ENCODE results near the gene NCAPD2.
"Not testable (repeated sequence)": the region's sequence is repeated elsewhere in the genome, so short reads cannot be mapped to it uniquely, and the experiment has no call there.

The NCAPD2 gene

GRCh38 chr12:6466751-6467150 is 27.2 kb upstream of the NCAPD2 start:
- H3K36me3 ChIP-seq (ENCODE audit: control insufficient read depth, insufficient read depth, low read length), result peaks cover 16% of the 10 kb centered on the region
- WGBS (ENCODE audit: insufficient coverage, insufficient read length), result no CpG with 5 or more reads among the region's 4 CpGs
- not testable (repeated sequence) for H3K9me3 ChIP-seq (ENCODE audit: control insufficient read depth, insufficient read depth, low read length); H3K27ac ChIP-seq (ENCODE audit: low read length); H3K4me1 ChIP-seq (ENCODE audit: control insufficient read depth, insufficient read depth, low read length); H3K4me3 ChIP-seq (ENCODE audit: low read length); H3K27me3 ChIP-seq (ENCODE audit: control insufficient read depth, insufficient read depth, low read length); DNase-seq (ENCODE audit: low read depth, low spot score)

GRCh38 chr12:6467571-6468282 is 26.2 kb upstream of the NCAPD2 start:
- not testable (repeated sequence) for DNase-seq (ENCODE audit: low read depth, low spot score); H3K36me3 ChIP-seq (ENCODE audit: control insufficient read depth, insufficient read depth, low read length); H3K27me3 ChIP-seq (ENCODE audit: control insufficient read depth, insufficient read depth, low read length); H3K9me3 ChIP-seq (ENCODE audit: control insufficient read depth, insufficient read depth, low read length); H3K27ac ChIP-seq (ENCODE audit: low read length); H3K4me1 ChIP-seq (ENCODE audit: control insufficient read depth, insufficient read depth, low read length); H3K4me3 ChIP-seq (ENCODE audit: low read length)
- WGBS (ENCODE audit: insufficient coverage, insufficient read length), result no CpG with 5 or more reads among the region's 9 CpGs

GRCh38 chr12:6468283-6468575 is 25.7 kb upstream of the NCAPD2 start:
- Histone ChIP-seq H3K4me3 (ENCODE audit: low read length) (no peak overlapping the region), H3K9me3 (ENCODE audit: control insufficient read depth, insufficient read depth, low read length) (no peaks in the 10 kb centered on the region), H3K27me3 (ENCODE audit: control insufficient read depth, insufficient read depth, low read length) (no peaks in the 10 kb centered on the region), H3K27ac (ENCODE audit: low read length) (no peak overlapping the region), H3K36me3 (ENCODE audit: control insufficient read depth, insufficient read depth, low read length) (peaks cover 7% of the 10 kb centered on the region; the same call in 1 of the 2 replicates), H3K4me1 (ENCODE audit: control insufficient read depth, insufficient read depth, low read length) (no peaks in the 10 kb centered on the region)
- no peak for DNase-seq (ENCODE audit: low read depth, low spot score)

- DNase-seq (ENCODE audit: low read depth, low spot score), result no peak
- peaks cover 7% of the 10 kb centered on the region; the same call in 1 of the 2 replicates for H3K36me3 ChIP-seq (ENCODE audit: control insufficient read depth, insufficient read depth, low read length)
- no peaks in the 10 kb centered on the region for H3K27me3 ChIP-seq (ENCODE audit: control insufficient read depth, insufficient read depth, low read length)
- no peaks in the 10 kb centered on the region for H3K4me1 ChIP-seq (ENCODE audit: control insufficient read depth, insufficient read depth, low read length)
- no peaks in the 10 kb centered on the region for H3K9me3 ChIP-seq (ENCODE audit: control insufficient read depth, insufficient read depth, low read length)
- H3K4me3 ChIP-seq (ENCODE audit: low read length), result no peak overlapping the region
- WGBS (ENCODE audit: insufficient coverage, insufficient read length), result no CpG with 5 or more reads among the region's 6 CpGs
- H3K27ac ChIP-seq (ENCODE audit: low read length), result no peak overlapping the region
These were observed 24.8 kb upstream of the NCAPD2 start for GRCh38 chr12:6469092-6469491.

GRCh38 chr12:6469609-6470374 is 24.1 kb upstream of the NCAPD2 start:
- H3K9me3 ChIP-seq (ENCODE audit: control insufficient read depth, insufficient read depth, low read length), result no peaks in the 10 kb centered on the region
- WGBS (ENCODE audit: insufficient coverage, insufficient read length), result no CpG with 5 or more reads among the region's 16 CpGs
- no peaks in the 10 kb centered on the region for H3K27me3 ChIP-seq (ENCODE audit: control insufficient read depth, insufficient read depth, low read length)
- peak overlapping the region; percentile 72 for H3K4me3 ChIP-seq (ENCODE audit: low read length)
- H3K36me3 ChIP-seq (ENCODE audit: control insufficient read depth, insufficient read depth, low read length), result peaks cover 3% of the 10 kb centered on the region; the same call in 1 of the 2 replicates
- no peaks in the 10 kb centered on the region for H3K4me1 ChIP-seq (ENCODE audit: control insufficient read depth, insufficient read depth, low read length)
- DNase-seq (ENCODE audit: low read depth, low spot score), result no peak
- H3K27ac ChIP-seq (ENCODE audit: low read length), result no peak overlapping the region

DNA sequence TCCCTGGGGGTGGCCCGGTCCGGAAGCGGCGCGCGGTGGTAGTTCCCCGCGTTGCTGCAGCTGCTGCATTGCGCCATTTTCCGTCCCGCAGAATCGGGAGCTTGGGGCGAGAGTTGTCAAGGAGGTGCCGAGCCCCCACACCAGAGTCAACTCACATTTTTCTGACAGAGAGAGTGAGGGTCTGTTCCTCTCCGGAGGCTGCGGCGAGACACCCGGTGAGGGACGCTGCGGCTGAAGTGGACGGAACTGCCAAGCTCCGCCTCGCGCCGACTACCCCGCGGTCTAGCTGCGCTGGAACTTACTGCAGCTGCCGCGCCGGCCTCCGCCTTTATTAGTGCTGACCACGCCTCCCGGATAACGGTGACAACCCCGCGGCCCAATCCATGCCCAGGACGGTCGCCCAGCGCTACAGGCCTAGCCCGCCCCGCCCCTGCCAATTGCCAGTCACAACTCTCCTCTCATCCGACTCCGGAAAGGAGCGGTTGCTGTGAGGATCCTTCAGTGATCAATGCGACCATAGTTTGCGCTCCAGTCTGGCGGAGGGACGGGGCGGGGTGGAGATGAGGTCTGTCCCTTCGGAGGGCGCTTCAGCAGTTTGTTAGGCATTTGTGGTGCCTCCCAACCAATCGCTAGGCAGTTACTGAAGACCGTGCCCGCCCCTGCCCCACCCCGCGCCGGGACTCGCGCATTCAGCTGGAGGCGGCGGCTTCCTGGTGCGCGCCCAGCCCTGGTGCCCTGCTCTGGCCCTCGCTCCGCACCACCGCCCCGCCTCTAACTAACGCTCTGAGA is 23.3 kb upstream of the NCAPD2 start, which contains the start of gene VAMP1:
Gene VAMP1 (minus strand): TSS at position 303 of the 789 bp plus-strand sequence. CDS start 146 bp downstream, at position 157.
- no peak within 1 kb of the TSS for H3K27ac ChIP-seq (ENCODE audit: low read length)
- no CpG with 5 or more reads among the region's 69 CpGs for WGBS (ENCODE audit: insufficient coverage, insufficient read length)
- H3K27me3 ChIP-seq (ENCODE audit: control insufficient read depth, insufficient read depth, low read length), result no peaks in the 10 kb centered on the region
- DNase-seq (ENCODE audit: low read depth, low spot score), result peak; percentile 82
- H3K4me3 ChIP-seq (ENCODE audit: low read length), result peak within 1 kb of the TSS; percentile 72
- H3K9me3 ChIP-seq (ENCODE audit: control insufficient read depth, insufficient read depth, low read length), result no peaks in the 10 kb centered on the region
- no peaks in the 10 kb centered on the region for H3K4me1 ChIP-seq (ENCODE audit: control insufficient read depth, insufficient read depth, low read length)
- peaks cover 3% of the 10 kb centered on the region; the same call in 1 of the 2 replicates for H3K36me3 ChIP-seq (ENCODE audit: control insufficient read depth, insufficient read depth, low read length)

DNA sequence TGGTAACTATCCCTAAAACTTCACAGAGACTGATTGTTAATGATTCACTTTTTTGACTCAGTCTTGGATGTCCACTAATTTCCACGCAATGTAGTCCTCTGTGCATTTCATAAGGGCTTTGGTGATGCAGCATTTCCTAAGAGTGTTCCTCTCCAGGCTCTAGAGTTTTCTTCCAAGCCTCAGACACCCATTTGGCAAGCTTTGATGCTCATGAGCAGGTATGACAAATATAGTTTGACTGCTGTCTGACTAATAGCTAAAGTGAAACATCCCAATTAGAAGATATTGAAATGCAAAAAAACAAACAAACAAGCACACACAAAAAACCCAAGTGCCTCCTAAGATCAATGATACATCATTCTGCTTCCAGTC is 21.9 kb upstream of the NCAPD2 start:
- Histone ChIP-seq H3K4me1 (ENCODE audit: control insufficient read depth, insufficient read depth, low read length) (no peaks in the 10 kb centered on the region), H3K27me3 (ENCODE audit: control insufficient read depth, insufficient read depth, low read length) (no peaks in the 10 kb centered on the region), H3K36me3 (ENCODE audit: control insufficient read depth, insufficient read depth, low read length) (no peaks in the 10 kb centered on the region), H3K9me3 (ENCODE audit: control insufficient read depth, insufficient read depth, low read length) (no peaks in the 10 kb centered on the region), H3K4me3 (ENCODE audit: low read length) (no peak overlapping the region), H3K27ac (ENCODE audit: low read length) (no peak overlapping the region)
- no peak for DNase-seq (ENCODE audit: low read depth, low spot score)
- WGBS (ENCODE audit: insufficient coverage, insufficient read length), result no CpG with 5 or more reads among the region's 1 CpG

GRCh38 chr12:6472491-6472890 is 21.4 kb upstream of the NCAPD2 start:
- H3K27me3 ChIP-seq (ENCODE audit: control insufficient read depth, insufficient read depth, low read length), result no peaks in the 10 kb centered on the region
- WGBS (ENCODE audit: insufficient coverage, insufficient read length), result no CpG with 5 or more reads among the region's 11 CpGs

GRCh38 chr12:6475233-6475975 is 18.5 kb upstream of the NCAPD2 start:
- not testable (repeated sequence) for DNase-seq (ENCODE audit: low read depth, low spot score); H3K4me3 ChIP-seq (ENCODE audit: low read length); H3K27me3 ChIP-seq (ENCODE audit: control insufficient read depth, insufficient read depth, low read length); H3K36me3 ChIP-seq (ENCODE audit: control insufficient read depth, insufficient read depth, low read length); H3K9me3 ChIP-seq (ENCODE audit: control insufficient read depth, insufficient read depth, low read length); H3K27ac ChIP-seq (ENCODE audit: low read length); H3K4me1 ChIP-seq (ENCODE audit: control insufficient read depth, insufficient read depth, low read length)
- WGBS (ENCODE audit: insufficient coverage, insufficient read length), result no CpG with 5 or more reads among the region's 48 CpGs

More at GRCh38 chr12:6472491-6472890, 21.4 kb upstream of the NCAPD2 start:
- Histone ChIP-seq H3K9me3 (ENCODE audit: control insufficient read depth, insufficient read depth, low read length) (no peaks in the 10 kb centered on the region), H3K4me3 (ENCODE audit: low read length) (no peak overlapping the region), H3K27ac (ENCODE audit: low read length) (no peak overlapping the region), H3K4me1 (ENCODE audit: control insufficient read depth, insufficient read depth, low read length) (no peaks in the 10 kb centered on the region), H3K36me3 (ENCODE audit: control insufficient read depth, insufficient read depth, low read length) (no peaks in the 10 kb centered on the region)
- no peak for DNase-seq (ENCODE audit: low read depth, low spot score)

GRCh38 chr12:6476489-6476888 is 17.4 kb upstream of the NCAPD2 start:
- no CpG with 5 or more reads among the region's 3 CpGs for WGBS (ENCODE audit: insufficient coverage, insufficient read length)
- Histone ChIP-seq H3K4me1 (ENCODE audit: control insufficient read depth, insufficient read depth, low read length) (no peaks in the 10 kb centered on the region), H3K4me3 (ENCODE audit: low read length) (no peak overlapping the region), H3K36me3 (ENCODE audit: control insufficient read depth, insufficient read depth, low read length) (no peaks in the 10 kb centered on the region), H3K9me3 (ENCODE audit: control insufficient read depth, insufficient read depth, low read length) (no peaks in the 10 kb centered on the region), H3K27me3 (ENCODE audit: control insufficient read depth, insufficient read depth, low read length) (no peaks in the 10 kb centered on the region), H3K27ac (ENCODE audit: low read length) (no peak overlapping the region)
- no peak for DNase-seq (ENCODE audit: low read depth, low spot score)
